ENCODE data around the gene CCL20. TPM values are rescaled to one million over a fixed set of nuclear protein-coding genes. Genes with fewer than 3 reads are reported as not detected.

Gene CCL20
- total and polyA plus RNA-seq, 4 donors, result 0.36 to 5.9 (median 1.3) TPM

DNA sequence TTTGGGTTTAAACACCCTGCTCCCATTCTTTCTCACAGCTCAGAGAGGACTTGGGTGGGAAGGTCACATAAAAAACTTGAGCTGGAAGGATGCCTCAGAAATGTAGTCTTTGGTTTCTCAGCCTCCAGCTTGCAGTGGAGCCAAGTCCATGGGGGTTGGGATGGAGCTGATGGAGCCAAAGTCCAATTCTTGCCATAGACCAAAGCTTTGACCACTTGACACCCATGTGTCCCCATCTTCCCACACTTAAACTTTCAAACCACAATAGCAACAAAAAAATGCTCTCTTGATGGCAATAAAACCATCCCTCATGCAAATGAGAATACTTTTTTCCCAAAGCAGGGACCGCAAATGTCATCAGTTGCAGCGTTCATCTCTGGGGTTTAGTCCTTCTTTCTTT lies 43.1 kb downstream of the CCL20 start:
- 96% methylated on average over 2 of the region's 2 CpGs for WGBS
- no peak for DNase-seq (ENCODE audit: low spot score)
- H3K9me3 ChIP-seq (ENCODE audit: control insufficient read depth in 4 of 4, low read length in 3 of 4), result no peaks in the 10 kb centered on the region

More for the DNA sequence above, 43.1 kb downstream of the CCL20 start:
- Histone ChIP-seq H3K9ac (ENCODE audit: low read depth in 1 of 2, low read length in 2 of 2) (no peak overlapping the region), H3K27me3 (ENCODE audit: control insufficient read depth in 4 of 4, insufficient read depth in 4 of 4, low read length in 3 of 4) (no peaks in the 10 kb centered on the region), H3K27ac (ENCODE audit: low read depth in 1 of 2, low read length in 2 of 2) (no peak overlapping the region), H3K4me3 (ENCODE audit: low read depth in 1 of 3, low read length in 3 of 3) (no peak overlapping the region), H3K4me1 (ENCODE audit: control insufficient read depth in 4 of 4, insufficient read depth in 4 of 4, low read length in 3 of 4) (no peaks in the 10 kb centered on the region), H3K36me3 (ENCODE audit: control insufficient read depth in 4 of 4, insufficient read depth in 3 of 4, low read depth in 1 of 4, low read length in 3 of 4) (no peaks in the 10 kb centered on the region)
- TF ChIP-seq GABPA (IDR thresholded peaks at IDR 0.05 in 1 of 2, conservative IDR thresholded peaks at IDR 0.05 in 1 of 2) (no peak), FOXA1 (IDR thresholded peaks at IDR 0.05) (no peak), RXRA (IDR thresholded peaks at IDR 0.05) (no peak), YY1 (IDR thresholded peaks at IDR 0.05) (no peak), HNF4G (IDR thresholded peaks at IDR 0.05) (no peak), NR2F2 (IDR thresholded peaks at IDR 0.05) (no peak), EGR1 (IDR thresholded peaks at IDR 0.05; ENCODE audit: low read depth in 2 of 2) (no peak), HNF4A (conservative IDR thresholded peaks at IDR 0.05) (no peak), RAD21 (IDR thresholded peaks at IDR 0.05) (no peak), JUND (IDR thresholded peaks at IDR 0.05) (no peak), FOXA2 (IDR thresholded peaks at IDR 0.05) (no peak), SP1 (IDR thresholded peaks at IDR 0.05) (no peak), TAF1 (conservative IDR thresholded peaks at IDR 0.05) (no peak)
- TF ChIP-seq, protein P1, sequence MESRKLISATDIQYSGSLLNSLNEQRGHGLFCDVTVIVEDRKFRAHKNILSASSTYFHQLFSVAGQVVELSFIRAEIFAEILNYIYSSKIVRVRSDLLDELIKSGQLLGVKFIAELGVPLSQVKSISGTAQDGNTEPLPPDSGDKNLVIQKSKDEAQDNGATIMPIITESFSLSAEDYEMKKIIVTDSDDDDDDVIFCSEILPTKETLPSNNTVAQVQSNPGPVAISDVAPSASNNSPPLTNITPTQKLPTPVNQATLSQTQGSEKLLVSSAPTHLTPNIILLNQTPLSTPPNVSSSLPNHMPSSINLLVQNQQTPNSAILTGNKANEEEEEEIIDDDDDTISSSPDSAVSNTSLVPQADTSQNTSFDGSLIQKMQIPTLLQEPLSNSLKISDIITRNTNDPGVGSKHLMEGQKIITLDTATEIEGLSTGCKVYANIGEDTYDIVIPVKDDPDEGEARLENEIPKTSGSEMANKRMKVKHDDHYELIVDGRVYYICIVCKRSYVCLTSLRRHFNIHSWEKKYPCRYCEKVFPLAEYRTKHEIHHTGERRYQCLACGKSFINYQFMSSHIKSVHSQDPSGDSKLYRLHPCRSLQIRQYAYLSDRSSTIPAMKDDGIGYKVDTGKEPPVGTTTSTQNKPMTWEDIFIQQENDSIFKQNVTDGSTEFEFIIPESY (IDR thresholded peaks at IDR 0.05), result no peak
- TF ChIP-seq, protein P2, sequence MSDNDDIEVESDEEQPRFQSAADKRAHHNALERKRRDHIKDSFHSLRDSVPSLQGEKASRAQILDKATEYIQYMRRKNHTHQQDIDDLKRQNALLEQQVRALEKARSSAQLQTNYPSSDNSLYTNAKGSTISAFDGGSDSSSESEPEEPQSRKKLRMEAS (IDR thresholded peaks at IDR 0.05), result no peak
- TF ChIP-seq, protein P3, sequence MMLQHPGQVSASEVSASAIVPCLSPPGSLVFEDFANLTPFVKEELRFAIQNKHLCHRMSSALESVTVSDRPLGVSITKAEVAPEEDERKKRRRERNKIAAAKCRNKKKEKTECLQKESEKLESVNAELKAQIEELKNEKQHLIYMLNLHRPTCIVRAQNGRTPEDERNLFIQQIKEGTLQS (IDR thresholded peaks at IDR 0.05), result no peak
- TF ChIP-seq, protein P4, sequence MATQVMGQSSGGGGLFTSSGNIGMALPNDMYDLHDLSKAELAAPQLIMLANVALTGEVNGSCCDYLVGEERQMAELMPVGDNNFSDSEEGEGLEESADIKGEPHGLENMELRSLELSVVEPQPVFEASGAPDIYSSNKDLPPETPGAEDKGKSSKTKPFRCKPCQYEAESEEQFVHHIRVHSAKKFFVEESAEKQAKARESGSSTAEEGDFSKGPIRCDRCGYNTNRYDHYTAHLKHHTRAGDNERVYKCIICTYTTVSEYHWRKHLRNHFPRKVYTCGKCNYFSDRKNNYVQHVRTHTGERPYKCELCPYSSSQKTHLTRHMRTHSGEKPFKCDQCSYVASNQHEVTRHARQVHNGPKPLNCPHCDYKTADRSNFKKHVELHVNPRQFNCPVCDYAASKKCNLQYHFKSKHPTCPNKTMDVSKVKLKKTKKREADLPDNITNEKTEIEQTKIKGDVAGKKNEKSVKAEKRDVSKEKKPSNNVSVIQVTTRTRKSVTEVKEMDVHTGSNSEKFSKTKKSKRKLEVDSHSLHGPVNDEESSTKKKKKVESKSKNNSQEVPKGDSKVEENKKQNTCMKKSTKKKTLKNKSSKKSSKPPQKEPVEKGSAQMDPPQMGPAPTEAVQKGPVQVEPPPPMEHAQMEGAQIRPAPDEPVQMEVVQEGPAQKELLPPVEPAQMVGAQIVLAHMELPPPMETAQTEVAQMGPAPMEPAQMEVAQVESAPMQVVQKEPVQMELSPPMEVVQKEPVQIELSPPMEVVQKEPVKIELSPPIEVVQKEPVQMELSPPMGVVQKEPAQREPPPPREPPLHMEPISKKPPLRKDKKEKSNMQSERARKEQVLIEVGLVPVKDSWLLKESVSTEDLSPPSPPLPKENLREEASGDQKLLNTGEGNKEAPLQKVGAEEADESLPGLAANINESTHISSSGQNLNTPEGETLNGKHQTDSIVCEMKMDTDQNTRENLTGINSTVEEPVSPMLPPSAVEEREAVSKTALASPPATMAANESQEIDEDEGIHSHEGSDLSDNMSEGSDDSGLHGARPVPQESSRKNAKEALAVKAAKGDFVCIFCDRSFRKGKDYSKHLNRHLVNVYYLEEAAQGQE (IDR thresholded peaks at IDR 0.05), result no peak
- TF ChIP-seq, protein P5, sequence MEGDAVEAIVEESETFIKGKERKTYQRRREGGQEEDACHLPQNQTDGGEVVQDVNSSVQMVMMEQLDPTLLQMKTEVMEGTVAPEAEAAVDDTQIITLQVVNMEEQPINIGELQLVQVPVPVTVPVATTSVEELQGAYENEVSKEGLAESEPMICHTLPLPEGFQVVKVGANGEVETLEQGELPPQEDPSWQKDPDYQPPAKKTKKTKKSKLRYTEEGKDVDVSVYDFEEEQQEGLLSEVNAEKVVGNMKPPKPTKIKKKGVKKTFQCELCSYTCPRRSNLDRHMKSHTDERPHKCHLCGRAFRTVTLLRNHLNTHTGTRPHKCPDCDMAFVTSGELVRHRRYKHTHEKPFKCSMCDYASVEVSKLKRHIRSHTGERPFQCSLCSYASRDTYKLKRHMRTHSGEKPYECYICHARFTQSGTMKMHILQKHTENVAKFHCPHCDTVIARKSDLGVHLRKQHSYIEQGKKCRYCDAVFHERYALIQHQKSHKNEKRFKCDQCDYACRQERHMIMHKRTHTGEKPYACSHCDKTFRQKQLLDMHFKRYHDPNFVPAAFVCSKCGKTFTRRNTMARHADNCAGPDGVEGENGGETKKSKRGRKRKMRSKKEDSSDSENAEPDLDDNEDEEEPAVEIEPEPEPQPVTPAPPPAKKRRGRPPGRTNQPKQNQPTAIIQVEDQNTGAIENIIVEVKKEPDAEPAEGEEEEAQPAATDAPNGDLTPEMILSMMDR (IDR thresholded peaks at IDR 0.05; ENCODE audit: low read depth, low read length, missing input control), result no peak

Data from liver (tissue), 9 donors.